H9 (cell line): ENCODE data around the gene RNF26. TPM values are rescaled to one million over a fixed set of nuclear protein-coding genes. Genes with fewer than 3 reads are reported as not detected.

Experiments used
- DNase-seq: peaks from one replicate; pipeline ENCODE4 v3.0.0-alpha.2; 2017
- H2AFZ ChIP-seq: one replicate; pipeline ENCODE4 v1.6.1; 2013; ENCODE audit warnings: mild to moderate bottlenecking, low read length, control low read depth, moderate library complexity
- H2AK5ac ChIP-seq: 2 replicates; pipeline ENCODE4 v1.6.1; 2013; ENCODE audit warnings: low read length, control low read depth, mixed read lengths; ENCODE audit not compliant: insufficient read length
- H2BK120ac ChIP-seq: one replicate; pipeline ENCODE4 v1.6.1; 2013; ENCODE audit warnings: low read depth, mild to moderate bottlenecking, low read length, control low read depth, inconsistent platforms; ENCODE audit not compliant: poor library complexity, severe bottlenecking
- H2BK12ac ChIP-seq: 2 replicates; pipeline ENCODE4 v1.6.1; 2013; ENCODE audit warnings: low read length, control low read depth, mixed read lengths, low read depth; ENCODE audit not compliant: insufficient read length
- H2BK15ac ChIP-seq: 2 replicates; pipeline ENCODE4 v1.6.1; 2013; ENCODE audit warnings: low read depth, low read length, control low read depth
- H2BK20ac ChIP-seq: one replicate; pipeline ENCODE4 v1.6.1; 2013; ENCODE audit warnings: low read depth, mild to moderate bottlenecking, low read length, control low read depth, inconsistent platforms; ENCODE audit not compliant: poor library complexity, severe bottlenecking
- H2BK5ac ChIP-seq: 2 replicates; pipeline ENCODE4 v1.6.1; 2013; ENCODE audit warnings: low read length, control low read depth, mixed read lengths; ENCODE audit not compliant: insufficient read length
- H3K14ac ChIP-seq: 2 replicates; pipeline ENCODE4 v1.6.1; 2013; ENCODE audit warnings: low read length, control low read depth; ENCODE audit not compliant: insufficient read depth
- H3K18ac ChIP-seq: 2 replicates; pipeline ENCODE4 v1.6.1; 2013; ENCODE audit warnings: low read depth, mild to moderate bottlenecking, mixed read lengths, low read length, control low read depth; ENCODE audit not compliant: insufficient read length
- H3K23ac ChIP-seq: 2 replicates; pipeline ENCODE4 v1.6.1; 2013; ENCODE audit warnings: low read length, control low read depth, mixed read lengths, low read depth; ENCODE audit not compliant: insufficient read length
- H3K23me2 ChIP-seq: 2 replicates; pipeline ENCODE4 v1.6.1; 2013; ENCODE audit warnings: low read depth, mild to moderate bottlenecking, mixed read lengths, low read length, control low read depth; ENCODE audit not compliant: insufficient read length, poor library complexity, severe bottlenecking
- H3K27ac ChIP-seq: 2 replicates; pipeline ENCODE4 v1.5.1; 2013; ENCODE audit warnings: low read length, control low read depth, mixed read lengths, low read depth; ENCODE audit not compliant: insufficient read length
- H3K27me3 ChIP-seq: 2 replicates; pipeline ENCODE4 v1.6.1; 2013; ENCODE audit warnings: low read length, control low read depth, inconsistent platforms; ENCODE audit not compliant: insufficient read depth
- H3K4ac ChIP-seq: 2 replicates; pipeline ENCODE4 v1.6.1; 2013; ENCODE audit warnings: low read depth, mild to moderate bottlenecking, control low read depth, inconsistent platforms, low read length, moderate library complexity
- H3K4me1 ChIP-seq: 2 replicates; pipeline ENCODE4 v1.6.1; 2013; ENCODE audit warnings: low read length, control low read depth, inconsistent platforms; ENCODE audit not compliant: insufficient read depth
- H3K4me2 ChIP-seq: 2 replicates; pipeline ENCODE4 v1.6.1; 2013; ENCODE audit warnings: low read length, control low read depth, mixed read lengths; ENCODE audit not compliant: insufficient read length, insufficient read depth
- H3K56ac ChIP-seq: 2 replicates; pipeline ENCODE4 v1.6.1; 2013; ENCODE audit warnings: low read depth, mild to moderate bottlenecking, mixed read lengths, low read length, control low read depth; ENCODE audit not compliant: insufficient read length
- H3K79me1 ChIP-seq: 2 replicates; pipeline ENCODE4 v1.6.1; 2013; ENCODE audit warnings: low read depth, mild to moderate bottlenecking, moderate library complexity, low read length, control low read depth, inconsistent platforms; ENCODE audit not compliant: insufficient read depth, poor library complexity, severe bottlenecking
- H3K79me2 ChIP-seq: 2 replicates; pipeline ENCODE4 v1.6.1; 2013; ENCODE audit warnings: low read length, control low read depth, inconsistent platforms; ENCODE audit not compliant: insufficient read depth
- H3K9ac ChIP-seq: 2 replicates; pipeline ENCODE4 v1.6.1; 2013; ENCODE audit warnings: low read length, control low read depth, mixed read lengths; ENCODE audit not compliant: insufficient read length; ENCODE audit errors: extremely low read depth
- H3K9me3 ChIP-seq: one replicate; pipeline ENCODE4 v1.6.1; 2013; ENCODE audit warnings: low read depth, low read length, inconsistent platforms; ENCODE audit not compliant: control insufficient read depth
- H3T11ph ChIP-seq: one replicate; pipeline ENCODE4 v1.6.1; 2013; ENCODE audit warnings: mild to moderate bottlenecking, low read length, control low read depth, inconsistent platforms
- H4K20me1 ChIP-seq: one replicate; pipeline ENCODE4 v1.6.1; 2013; ENCODE audit not compliant: control insufficient read depth, insufficient read length, insufficient read depth
- H4K5ac ChIP-seq: 2 replicates; pipeline ENCODE4 v1.6.1; 2013; ENCODE audit warnings: low read depth, mild to moderate bottlenecking, mixed read lengths, low read length, control low read depth; ENCODE audit not compliant: insufficient read length
- H4K8ac ChIP-seq: replicated peaks from 2 replicates; pipeline ENCODE4 v1.6.1; 2013; ENCODE audit warnings: low read length, control low read depth, mixed read lengths, low read depth; ENCODE audit not compliant: insufficient read length
- H4K91ac ChIP-seq: 2 replicates; pipeline ENCODE4 v1.6.1; 2013; ENCODE audit warnings: low read depth, mild to moderate bottlenecking, moderate library complexity, mixed read lengths, low read length, control low read depth; ENCODE audit not compliant: insufficient read length
- H3K27ac Mint-ChIP-seq, 3 experiments: 2 replicates in 2 of 3; 3 replicates in 1 of 3; pipeline ENCODE4 v1.8.0; 2020 to 2021; ENCODE audit warnings: mixed read lengths in 3 of 3, mild to moderate bottlenecking in 1 of 3, moderate library complexity in 1 of 3
- H3K27me3 Mint-ChIP-seq: 2 replicates; pipeline ENCODE4 v1.8.0; 2021; ENCODE audit warnings: low read depth, mild to moderate bottlenecking, moderate library complexity, mixed read lengths
- H3K36me3 Mint-ChIP-seq, 3 experiments: 2 replicates in 2 of 3; 3 replicates in 1 of 3; pipeline ENCODE4 v1.8.0; 2020 to 2021; ENCODE audit warnings: low read depth in 3 of 3, mixed read lengths in 3 of 3; ENCODE audit not compliant: insufficient read depth in 1 of 3
- H3K4me1 Mint-ChIP-seq, 2 experiments: 2 replicates each; pipeline ENCODE4 v1.8.0; 2020; ENCODE audit warnings: mixed read lengths in 2 of 2
- H3K4me3 Mint-ChIP-seq, 2 experiments: 2 replicates in 1 of 2; 3 replicates in 1 of 2; pipeline ENCODE4 v1.8.0; 2020 to 2021; ENCODE audit warnings: mild to moderate bottlenecking in 2 of 2, mixed read lengths in 2 of 2, moderate library complexity in 1 of 2
- H3K9me3 Mint-ChIP-seq, 2 experiments: 2 replicates in 1 of 2; 3 replicates in 1 of 2; pipeline ENCODE4 v1.8.0; 2020; ENCODE audit warnings: mild to moderate bottlenecking in 2 of 2, mixed read lengths in 2 of 2, moderate library complexity in 1 of 2
- WGBS: extraction: QIAGEN DNeasy Blood & Tissue Kit; methylation state at CpG from one replicate; pipeline ENCODE4 v1.1.7; 2013; ENCODE audit warnings: missing lambda C conversion rate, low lambda C conversion rate, mixed read lengths; ENCODE audit not compliant: insufficient read length; ENCODE audit errors: extremely low coverage; 5-methylcytosine and 5-hydroxymethylcytosine counted together
- total RNA-seq: library from RNA; stranded (reverse); gene quantifications from 2 replicates; pipeline ENCODE4 v1.2.1, GENCODE V29; 2021
- TF ChIP-seq, protein P1 (sequence below): fragments of 200-600 bp; sonication (generic); conservative IDR thresholded peaks from 3 replicates; pipeline ENCODE4 v1.8.0; 2021; ENCODE audit warnings: antibody characterized with exemption, mild to moderate bottlenecking

RNF26 gene
- total RNA-seq, 1 experiment from 2014 or later = 57.6 TPM

- Histone ChIP-seq H4K20me1 (peaks cover 4% of the 10 kb centered on the region), H2BK12ac (no peak overlapping the region), H3K27me3 (no peaks in the 10 kb centered on the region), H3K23ac (no peak overlapping the region), H3K23me2 (peaks cover 6% of the 10 kb centered on the region), H3K56ac (no peak overlapping the region), H3K4ac (no peak overlapping the region), H4K5ac (no peak overlapping the region), H2BK5ac (no peak overlapping the region), H4K91ac (no peak overlapping the region), H3K14ac (no peak overlapping the region), H2BK120ac (no peak overlapping the region), H3T11ph (no peak overlapping the region), H3K79me1 (no peaks in the 10 kb centered on the region), H3K79me2 (no peaks in the 10 kb centered on the region), H2AK5ac (no peak overlapping the region), H2BK15ac (no peak overlapping the region), H3K9me3 (no peaks in the 10 kb centered on the region), H3K18ac (no peak overlapping the region), H3K4me1 (no peaks in the 10 kb centered on the region; the same call in 1 of the 2 replicates), H2BK20ac (no peak overlapping the region), H3K4me2 (no peak overlapping the region), H3K9ac (no peak overlapping the region), H2AFZ (no peak overlapping the region), H3K27ac (no peak overlapping the region), H4K8ac (no peak overlapping the region)
- TF ChIP-seq, protein P1, sequence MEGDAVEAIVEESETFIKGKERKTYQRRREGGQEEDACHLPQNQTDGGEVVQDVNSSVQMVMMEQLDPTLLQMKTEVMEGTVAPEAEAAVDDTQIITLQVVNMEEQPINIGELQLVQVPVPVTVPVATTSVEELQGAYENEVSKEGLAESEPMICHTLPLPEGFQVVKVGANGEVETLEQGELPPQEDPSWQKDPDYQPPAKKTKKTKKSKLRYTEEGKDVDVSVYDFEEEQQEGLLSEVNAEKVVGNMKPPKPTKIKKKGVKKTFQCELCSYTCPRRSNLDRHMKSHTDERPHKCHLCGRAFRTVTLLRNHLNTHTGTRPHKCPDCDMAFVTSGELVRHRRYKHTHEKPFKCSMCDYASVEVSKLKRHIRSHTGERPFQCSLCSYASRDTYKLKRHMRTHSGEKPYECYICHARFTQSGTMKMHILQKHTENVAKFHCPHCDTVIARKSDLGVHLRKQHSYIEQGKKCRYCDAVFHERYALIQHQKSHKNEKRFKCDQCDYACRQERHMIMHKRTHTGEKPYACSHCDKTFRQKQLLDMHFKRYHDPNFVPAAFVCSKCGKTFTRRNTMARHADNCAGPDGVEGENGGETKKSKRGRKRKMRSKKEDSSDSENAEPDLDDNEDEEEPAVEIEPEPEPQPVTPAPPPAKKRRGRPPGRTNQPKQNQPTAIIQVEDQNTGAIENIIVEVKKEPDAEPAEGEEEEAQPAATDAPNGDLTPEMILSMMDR = no peak
- peaks cover 13 to 27% (median 24%) of the 10 kb centered on the region in 3 experiments; a peak in 6 of 7 replicates for H3K36me3 Mint-ChIP-seq
- no peak for DNase-seq
- H3K4me3 Mint-ChIP-seq = no peak overlapping the region; a peak in 3 of 5 replicates
- no CpG with 5 or more reads among the region's 9 CpGs for WGBS
- H3K9me3 Mint-ChIP-seq = 0 out of 5 replicates have a peak, but pooled peaks cover 0 to 4% of the 10 kb centered on the region in 2 experiments
- H3K27me3 Mint-ChIP-seq = peaks cover 60% of the 10 kb centered on the region
- H3K27ac Mint-ChIP-seq = no peak overlapping the region; a peak in 1 of 7 replicates
- H3K4me1 Mint-ChIP-seq = peaks cover 23 to 28% of the 10 kb centered on the region in 2 experiments
Observed at GRCh38 chr11:119355091-119355843, 20.9 kb downstream of the RNF26 start.
